Smooth muscle cell (in vitro differentiated cells): ENCODE results near the gene TMTC1. TPM values are rescaled to one million over a fixed set of nuclear protein-coding genes. Genes with fewer than 3 reads are reported as not detected.
A peak's percentile ranks its signal among the peaks of the same experiment; 100 is the strongest.

Source experiments
- DNase-seq: peaks from one replicate; lab custom pipeline; 2025; ENCODE audit not compliant: unreplicated experiment; lab: John Stamatoyannopoulos, UW
- H2AFZ ChIP-seq: fragments of 200-600 bp; sonication (generic); 2 replicates; pipeline ENCODE4 v1.6.0; 2016; ENCODE audit warnings: antibody characterized with exemption, low read depth, mild to moderate bottlenecking
- H3F3A ChIP-seq: fragments of 200-600 bp; sonication (generic); 2 replicates; pipeline ENCODE4 v1.6.0; 2017; ENCODE audit warnings: antibody characterized with exemption, low read depth
- H3K27ac ChIP-seq: fragments of 200-600 bp; sonication (generic); 2 replicates; pipeline ENCODE4 v1.5.1; 2016; ENCODE audit warnings: low read depth, mild to moderate bottlenecking
- H3K27me3 ChIP-seq: fragments of 200-600 bp; sonication (generic); 2 replicates; pipeline ENCODE4 v1.6.1; 2016; ENCODE audit warnings: low read depth, mild to moderate bottlenecking
- H3K36me3 ChIP-seq: fragments of 200-600 bp; sonication (generic); 2 replicates; pipeline ENCODE4 v1.5.1; 2016; ENCODE audit warnings: low read depth
- H3K4me1 ChIP-seq: fragments of 200-600 bp; sonication (generic); 2 replicates; pipeline ENCODE4 v1.5.1; 2016; ENCODE audit warnings: low read depth
- H3K4me2 ChIP-seq: fragments of 200-600 bp; sonication (generic); 2 replicates; pipeline ENCODE4 v1.6.0; 2016; ENCODE audit warnings: mild to moderate bottlenecking
- H3K4me3 ChIP-seq: fragments of 200-600 bp; sonication (generic); 2 replicates; pipeline ENCODE4 v1.5.1; 2016; ENCODE audit warnings: mild to moderate bottlenecking
- H3K79me2 ChIP-seq: fragments of 200-600 bp; sonication (generic); 2 replicates; pipeline ENCODE4 v1.6.0; 2016; ENCODE audit warnings: low read depth, mild to moderate bottlenecking
- H3K9ac ChIP-seq: fragments of 200-600 bp; sonication (generic); 2 replicates; pipeline ENCODE4 v1.6.0; 2016; ENCODE audit warnings: low read depth
- H3K9me3 ChIP-seq: fragments of 200-600 bp; sonication (generic); replicated peaks from 2 replicates; pipeline ENCODE4 v1.5.1; 2016; ENCODE audit warnings: low read depth
- H4K20me1 ChIP-seq: fragments of 200-600 bp; sonication (generic); 2 replicates; pipeline ENCODE4 v1.6.0; 2016; ENCODE audit warnings: low read depth
- CTCF ChIP-seq: fragments of 200-600 bp; sonication (generic); IDR thresholded peaks from 2 replicates; pipeline ENCODE4 v1.5.1; 2017; ENCODE audit warnings: borderline replicate concordance, mild to moderate bottlenecking, antibody characterized with exemption; ENCODE audit not compliant: insufficient read depth, poor library complexity, severe bottlenecking
- WGBS: methylation state at CpG from one replicate; pipeline ENCODE4 v1.1.7; 2016; ENCODE audit warnings: low lambda C conversion rate; 5-methylcytosine and 5-hydroxymethylcytosine counted together
- polyA plus RNA-seq: library from polyadenylated mRNA; unstranded; fragments of >200 nt; fragmentation: Nextera tagmentation; extraction: Ambion mirVana; gene quantifications from 2 replicates; pipeline ENCODE4 v1.2.1, GENCODE V29; 2016
- total RNA-seq: library from RNA; depleted of rRNA; stranded (reverse); fragments of >200 nt; gene quantifications from 2 replicates; pipeline ENCODE4 v1.2.3, GENCODE V29; 2014

Gene TMTC1
- total and polyA plus RNA-seq, 2 experiments from 2014 or later = 3.5 to 8.7 TPM

DNA sequence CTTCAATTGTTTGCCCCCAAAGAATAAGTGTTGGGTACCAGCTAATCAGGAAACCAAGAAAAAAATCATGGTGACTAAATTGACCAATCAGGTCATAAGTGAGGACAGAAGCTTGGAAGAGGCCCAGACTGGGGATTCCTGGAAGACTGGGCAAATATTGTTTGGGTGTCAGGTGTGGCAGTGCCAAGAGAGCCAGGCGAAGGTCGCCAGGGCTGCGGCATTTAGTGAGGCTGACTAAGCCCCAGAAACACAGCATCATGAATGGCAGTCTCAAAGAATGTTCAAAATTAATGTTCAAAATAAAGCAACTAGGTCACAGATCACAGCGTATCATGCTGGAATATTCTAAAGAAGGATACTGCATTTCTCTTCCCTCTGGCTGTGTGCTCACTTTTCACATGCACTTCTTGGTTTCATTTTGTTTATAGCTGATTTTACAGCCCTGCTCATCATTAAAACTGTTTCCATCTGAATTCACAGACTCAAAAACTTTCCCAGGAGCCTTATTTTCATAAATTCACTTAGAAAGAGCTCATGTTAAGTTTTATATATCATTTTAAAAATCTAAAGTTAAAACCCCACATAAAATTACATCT, 201.0 kb downstream of the TMTC1 start:
- no peaks in the 10 kb centered on the region for H3K27me3 ChIP-seq
- H3F3A ChIP-seq = peaks cover 24% of the 10 kb centered on the region
- peak overlapping the region; percentile 31 for H3K4me2 ChIP-seq
- no peaks in the 10 kb centered on the region for H3K9me3 ChIP-seq
- no peaks in the 10 kb centered on the region for H3K36me3 ChIP-seq
- DNase-seq = no peak
- H3K79me2 ChIP-seq = no peaks in the 10 kb centered on the region
- no peaks in the 10 kb centered on the region for H4K20me1 ChIP-seq
- no peak overlapping the region for H3K4me3 ChIP-seq
- TF ChIP-seq CTCF = no peak
- no peak overlapping the region for H2AFZ ChIP-seq
- peaks cover 8% of the 10 kb centered on the region for H3K4me1 ChIP-seq
- H3K9ac ChIP-seq = no peak overlapping the region
- WGBS = 98% methylated on average over 4 of the region's 4 CpGs
- H3K27ac ChIP-seq = no peak overlapping the region

GRCh38 chr12:29582146-29582545, 201.6 kb downstream of the TMTC1 start:
- no peak overlapping the region for H3K4me3 ChIP-seq
- no peaks in the 10 kb centered on the region for H3K79me2 ChIP-seq
- H3K4me1 ChIP-seq = peaks cover 8% of the 10 kb centered on the region
- H2AFZ ChIP-seq = no peak overlapping the region
- peak overlapping the region; percentile 16 for H3K9ac ChIP-seq
- H3K27me3 ChIP-seq = no peaks in the 10 kb centered on the region
- H3K9me3 ChIP-seq = no peaks in the 10 kb centered on the region
- TF ChIP-seq CTCF = no peak
- no peaks in the 10 kb centered on the region for H4K20me1 ChIP-seq
- no peaks in the 10 kb centered on the region for H3K36me3 ChIP-seq
- H3F3A ChIP-seq = peaks cover 24% of the 10 kb centered on the region
- H3K27ac ChIP-seq = peak overlapping the region; percentile 79
- peak overlapping the region; percentile 71 for H3K4me2 ChIP-seq
- DNase-seq = no peak

DNA sequence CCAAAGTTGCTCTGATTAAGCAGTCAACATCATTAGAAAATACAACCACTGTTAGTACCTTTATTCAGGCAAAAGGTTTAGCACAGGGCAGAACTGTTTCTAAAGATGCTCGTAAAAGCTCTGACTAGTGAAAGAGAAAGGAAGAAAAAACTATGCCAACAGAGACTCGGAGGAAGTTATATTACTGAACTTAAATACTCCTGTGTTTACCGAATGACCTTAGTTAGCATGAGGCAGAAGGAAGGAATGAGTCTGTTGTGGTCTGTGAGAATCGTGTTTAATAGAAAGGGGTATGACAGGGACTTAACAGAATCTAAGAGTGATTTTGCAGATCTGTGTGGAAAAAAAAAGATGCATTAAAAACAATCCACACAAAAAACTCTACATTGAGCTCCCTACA, 202.1 kb downstream of the TMTC1 start:
- Histone ChIP-seq H3K27me3 (no peaks in the 10 kb centered on the region), H3K9ac (no peak overlapping the region), H4K20me1 (no peaks in the 10 kb centered on the region), H3K4me3 (no peak overlapping the region), H3F3A (peaks cover 24% of the 10 kb centered on the region), H3K79me2 (no peaks in the 10 kb centered on the region), H3K4me2 (peak overlapping the region; percentile 71), H3K9me3 (no peaks in the 10 kb centered on the region), H2AFZ (no peak overlapping the region), H3K27ac (peak overlapping the region; percentile 79), H3K36me3 (no peaks in the 10 kb centered on the region), H3K4me1 (peaks cover 8% of the 10 kb centered on the region)
- DNase-seq = no peak
- 15% methylated on average over 4 of the region's 4 CpGs for WGBS
- no peak for TF ChIP-seq CTCF

DNA sequence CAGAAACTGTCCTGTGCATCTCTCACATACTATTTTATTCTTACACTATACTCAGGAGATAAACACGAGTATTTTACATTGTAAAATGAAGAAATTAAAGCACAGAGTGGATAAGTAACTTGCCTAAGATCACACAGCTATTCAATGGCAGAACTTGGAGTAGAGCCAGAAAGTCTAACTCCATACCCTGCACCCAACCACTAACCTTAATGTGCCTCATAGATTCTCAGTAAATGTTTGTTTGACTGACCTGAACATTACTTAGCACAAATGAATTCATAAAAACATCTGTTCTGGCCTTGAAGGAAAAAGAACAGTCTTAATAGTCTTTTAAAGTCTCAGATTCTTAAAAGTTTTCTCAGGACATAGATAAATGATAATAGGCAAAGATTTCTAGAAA, 202.8 kb downstream of the TMTC1 start:
- no peak overlapping the region for H3K4me3 ChIP-seq
- TF ChIP-seq CTCF = no peak
- H3K4me1 ChIP-seq = peaks cover 8% of the 10 kb centered on the region
- no peaks in the 10 kb centered on the region for H3K9me3 ChIP-seq
- H3K27ac ChIP-seq = peak overlapping the region; percentile 79
- peaks cover 24% of the 10 kb centered on the region for H3F3A ChIP-seq
- H3K27me3 ChIP-seq = no peaks in the 10 kb centered on the region
- no peak overlapping the region for H2AFZ ChIP-seq
- H4K20me1 ChIP-seq = no peaks in the 10 kb centered on the region
- no peaks in the 10 kb centered on the region for H3K79me2 ChIP-seq
- no peak for DNase-seq
- H3K9ac ChIP-seq = no peak overlapping the region
- no peaks in the 10 kb centered on the region for H3K36me3 ChIP-seq
- peak overlapping the region; percentile 71 for H3K4me2 ChIP-seq
- WGBS = 93% methylated on average over 1 of the region's 1 CpG
